G401.6 (cell line): ENCODE data around the gene NHEJ1.
A peak's percentile ranks its signal among the peaks of the same experiment; 100 is the strongest.

Experiments
- FAIRE-seq: peaks from 2 replicates; lab custom pipeline; 2012; peaks lifted over from hg19 to GRCh38; lab: Jason Lieb, UNC

Gene NHEJ1

DNA sequence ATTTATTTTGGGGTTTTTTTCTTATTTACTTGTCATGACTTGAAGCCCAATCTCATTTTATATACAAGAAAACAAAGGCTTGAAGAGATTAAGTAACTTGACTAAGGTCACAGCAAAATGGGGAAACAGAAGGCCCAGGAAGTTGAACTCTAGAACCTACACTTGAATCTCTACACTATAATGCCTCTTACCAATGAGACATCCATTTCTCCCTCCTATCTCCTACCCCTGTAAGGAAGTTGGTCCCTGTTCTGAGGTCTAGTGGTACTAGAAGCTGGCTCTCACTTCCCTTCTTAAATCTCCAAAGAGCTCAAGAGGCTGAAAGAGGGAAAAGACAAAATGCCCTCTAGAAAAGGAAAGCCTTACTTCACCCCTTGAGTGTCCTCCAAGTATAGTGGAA lies 74.4 kb downstream of the NHEJ1 start:
- no peak for FAIRE-seq

DNA sequence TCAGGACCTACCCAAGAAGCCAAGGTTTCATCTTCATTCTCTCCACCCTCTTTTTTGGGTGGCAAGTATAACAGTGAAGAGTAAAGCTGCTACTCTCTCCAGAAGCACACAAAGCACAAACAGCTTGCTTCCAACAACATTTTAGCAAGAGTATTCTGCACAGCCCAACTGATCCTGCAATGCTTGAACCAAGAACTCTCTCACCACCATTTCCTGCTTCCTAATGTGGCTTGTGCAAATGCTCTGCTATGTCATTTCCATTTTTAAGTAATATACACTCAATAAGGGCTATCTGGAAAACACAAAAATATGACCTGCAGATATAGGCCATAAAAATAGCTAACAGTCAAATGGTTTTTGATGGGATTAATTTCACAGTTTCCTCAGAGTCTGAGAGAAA lies 75.8 kb downstream of the NHEJ1 start:
- FAIRE-seq = no peak

DNA sequence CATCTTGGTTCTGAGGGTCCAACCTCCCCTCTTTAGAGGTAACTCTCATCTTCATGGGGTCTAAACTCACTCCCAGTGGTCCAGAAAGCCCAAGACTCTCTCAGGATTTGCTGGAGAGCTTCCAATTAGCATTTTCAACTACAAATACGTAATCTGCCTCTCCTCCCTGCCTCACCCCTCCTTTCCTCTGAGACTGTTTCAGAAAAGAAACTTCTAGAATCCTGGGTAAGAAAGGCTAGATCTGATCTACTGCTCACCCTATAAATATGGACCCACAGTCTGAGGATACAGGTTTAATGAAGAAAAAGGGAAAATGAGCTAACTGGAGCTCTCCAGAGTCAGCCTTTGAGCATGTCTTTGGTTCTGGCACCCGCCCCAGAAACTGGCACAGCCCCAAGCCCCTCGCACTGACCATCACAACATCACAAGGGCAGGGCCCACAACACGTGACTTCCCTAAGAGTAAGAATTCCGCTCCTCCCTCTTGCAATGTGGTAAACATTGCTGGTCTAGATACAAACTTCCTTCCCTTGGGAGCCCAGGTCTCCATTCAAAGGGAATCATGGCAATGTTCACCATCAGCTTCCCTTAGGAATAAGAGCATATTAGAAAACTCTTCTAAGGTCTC lies 78.2 kb downstream of the NHEJ1 start:
- no peak for FAIRE-seq

DNA sequence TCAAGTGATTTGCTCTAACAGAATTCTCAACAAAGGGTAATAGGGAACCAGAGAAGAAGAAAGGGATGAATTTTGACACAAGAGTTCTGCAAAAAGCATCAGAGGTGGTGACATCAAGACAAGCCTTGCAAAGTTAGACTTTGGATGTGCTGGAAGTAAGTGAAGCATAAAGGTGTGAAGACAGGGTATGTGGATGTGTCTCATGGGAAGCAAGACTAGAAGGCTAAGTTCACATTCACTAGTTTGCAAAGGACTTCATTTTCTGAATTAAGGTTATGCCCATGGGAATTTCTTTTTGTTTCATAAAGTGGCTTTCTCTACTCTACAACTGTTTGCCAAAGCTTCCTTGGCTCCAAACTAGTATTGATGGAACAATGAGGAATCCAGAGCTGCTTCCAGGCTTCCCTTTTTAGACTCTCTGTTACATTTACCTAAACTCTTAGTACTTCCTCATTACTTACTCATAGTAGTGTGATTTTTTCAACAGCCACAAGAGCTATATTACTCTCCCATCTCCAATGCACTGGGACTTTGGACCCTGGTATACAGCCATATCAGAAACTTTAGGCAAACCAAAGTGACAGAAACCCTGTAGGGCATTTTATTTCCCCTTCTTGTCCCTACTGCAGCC lies 78.8 kb downstream of the NHEJ1 start:
- no peak for FAIRE-seq

DNA sequence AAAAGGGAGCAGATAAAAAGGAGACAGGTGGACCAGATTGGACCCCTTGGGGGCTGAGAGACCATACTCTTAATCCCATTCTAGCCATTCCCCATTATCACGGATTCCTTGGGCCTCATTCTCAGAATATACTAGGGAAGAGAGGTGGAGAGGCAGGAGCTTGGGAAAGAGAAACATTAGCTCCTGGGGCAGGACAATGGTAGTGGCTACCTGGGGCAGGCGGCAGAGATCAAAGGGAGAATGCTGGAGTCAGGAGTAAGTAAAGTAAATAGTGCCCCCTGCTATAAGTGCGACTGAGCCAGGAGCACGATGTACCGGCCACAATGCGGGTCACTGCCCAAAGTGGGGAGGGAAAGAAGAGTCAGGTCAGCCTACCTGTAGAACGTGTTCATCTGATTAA lies 79.5 kb downstream of the NHEJ1 start:
- FAIRE-seq = no peak

DNA sequence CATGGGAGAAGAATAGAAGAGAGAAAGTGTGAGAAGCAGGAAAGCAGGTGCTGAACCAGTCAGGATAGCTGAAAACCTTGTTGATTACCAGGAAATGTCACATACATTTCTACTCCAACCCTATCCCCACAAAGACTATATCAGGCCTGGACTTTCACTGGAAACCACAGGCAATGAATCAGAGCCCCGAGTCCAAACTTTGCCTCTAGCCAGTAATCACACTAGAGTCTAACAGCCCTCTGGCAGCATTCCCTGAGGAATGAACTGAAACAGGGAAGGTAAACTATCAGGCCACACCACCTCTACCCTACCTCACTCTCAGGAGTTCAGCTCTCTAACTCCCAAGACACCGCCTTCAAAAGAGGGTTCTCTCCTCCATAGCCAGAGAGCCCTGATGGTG lies 81.2 kb downstream of the NHEJ1 start:
- FAIRE-seq = no peak

DNA sequence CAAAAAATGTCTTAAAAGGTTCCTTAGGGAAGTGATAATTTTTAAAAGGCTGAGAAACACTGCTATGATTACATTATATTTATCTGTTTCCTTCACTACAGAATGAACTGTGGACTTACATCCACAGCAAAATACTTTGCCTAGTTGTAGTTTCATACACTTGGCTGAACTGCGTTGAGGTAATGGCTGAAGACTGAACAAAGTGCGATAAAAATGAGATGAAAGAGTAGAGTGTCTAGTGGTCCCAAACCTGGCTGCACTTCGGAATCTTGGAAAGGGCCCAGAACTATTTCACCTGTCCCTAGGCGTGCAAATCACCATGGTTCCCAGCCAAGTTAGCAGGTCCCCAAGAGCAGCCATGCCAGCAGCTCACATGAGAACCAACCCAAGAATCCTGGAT lies 81.7 kb downstream of the NHEJ1 start:
- no peak for FAIRE-seq

DNA sequence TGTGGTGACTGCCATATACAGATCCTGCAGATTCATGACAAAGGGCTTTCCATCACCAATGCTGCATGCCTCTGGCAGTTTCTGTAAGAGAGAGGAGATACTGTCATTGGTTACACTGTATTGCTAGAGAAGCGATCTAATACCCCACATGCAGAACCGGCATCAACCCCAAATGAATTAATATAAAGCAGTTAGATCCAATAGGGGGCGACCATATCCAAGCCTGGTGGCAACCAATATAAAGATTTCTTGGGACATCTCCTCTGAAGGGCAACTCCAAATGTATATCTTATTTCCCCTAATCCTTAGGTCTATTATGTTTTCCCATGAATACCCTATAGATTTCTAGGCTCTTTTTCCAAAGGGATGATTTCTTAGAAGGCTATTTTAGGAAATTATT lies 82.5 kb downstream of the NHEJ1 start:
- no peak for FAIRE-seq

DNA sequence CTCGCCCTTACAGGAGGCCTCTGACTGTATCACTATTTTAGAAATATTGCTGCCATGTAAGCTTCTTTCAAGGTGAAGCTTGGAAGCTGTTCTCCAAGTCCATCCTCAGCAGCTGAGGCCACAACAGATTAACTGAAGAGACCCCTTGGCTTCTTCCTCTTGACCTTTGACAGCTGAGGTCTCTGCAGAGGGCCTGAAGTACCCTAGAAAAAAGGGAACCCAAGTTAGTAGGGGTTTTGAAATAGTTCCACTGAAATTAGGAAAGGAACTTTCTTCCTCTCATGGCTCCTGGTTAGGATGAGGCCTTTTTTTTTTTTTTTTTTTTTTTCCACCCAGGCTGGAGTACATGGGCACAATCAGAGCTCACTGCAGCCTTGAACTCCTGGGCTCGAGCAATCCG lies 84.4 kb downstream of the NHEJ1 start:
- FAIRE-seq = no peak

DNA sequence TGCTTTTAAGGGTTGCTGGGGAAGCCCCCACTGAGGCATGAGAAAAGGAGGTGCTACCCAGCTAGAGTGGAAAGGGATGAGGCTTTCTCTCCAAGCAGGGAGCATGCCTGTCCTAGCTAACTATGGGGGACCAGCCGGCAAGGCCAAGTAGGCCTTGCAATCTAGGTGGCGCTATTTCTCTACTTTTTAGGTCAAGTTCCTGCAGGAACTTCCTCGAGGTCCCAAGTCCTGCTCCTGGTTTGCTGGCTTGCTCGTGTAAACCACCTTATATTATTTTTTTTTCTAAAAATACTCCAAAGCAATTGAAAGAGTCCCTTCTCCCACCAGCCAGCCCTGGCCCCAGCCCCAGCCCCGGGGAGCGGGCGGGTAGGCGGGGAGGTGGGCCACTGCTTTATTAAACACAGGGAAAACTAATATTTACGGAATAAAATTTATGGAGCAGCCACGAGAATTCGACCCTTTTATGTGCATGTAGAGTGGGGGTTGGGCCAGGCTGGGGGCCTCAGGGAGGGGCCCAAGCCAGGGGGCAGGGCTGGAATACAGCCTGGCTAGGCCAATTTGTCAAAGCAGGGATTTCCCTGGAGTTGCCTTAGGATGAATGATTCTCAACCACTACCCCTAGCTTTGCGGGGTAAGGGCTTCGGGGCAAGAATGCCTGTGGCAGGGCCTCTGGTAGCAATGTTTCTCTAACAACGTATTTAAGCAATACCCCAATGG lies 87.0 kb downstream of the NHEJ1 start:
- FAIRE-seq = peak; percentile 11

DNA sequence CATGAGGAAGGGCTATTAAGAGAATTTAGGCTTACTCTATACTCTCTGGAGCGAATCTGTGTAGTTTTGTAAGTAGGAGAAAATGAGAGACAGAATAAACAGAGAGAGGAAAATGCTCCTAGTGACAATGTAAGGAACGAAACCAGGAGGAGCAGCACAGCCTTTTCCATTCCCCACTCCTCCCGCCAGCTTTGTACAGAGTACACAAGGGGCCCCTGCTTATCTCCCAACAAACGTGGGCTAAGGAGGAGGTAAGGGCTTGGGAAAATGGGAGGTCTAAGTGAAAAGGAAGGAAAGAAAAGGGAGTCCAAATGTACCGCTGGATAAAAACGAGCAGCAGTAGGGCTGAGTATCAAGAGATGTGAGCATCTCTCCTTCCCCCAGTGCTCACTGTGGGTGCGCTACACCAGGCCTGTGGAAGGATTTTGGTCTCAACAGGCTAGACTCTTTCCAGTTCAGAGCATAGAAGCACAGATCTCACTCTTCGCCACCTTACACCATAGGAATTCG lies 87.8 kb downstream of the NHEJ1 start:
- no peak for FAIRE-seq

DNA sequence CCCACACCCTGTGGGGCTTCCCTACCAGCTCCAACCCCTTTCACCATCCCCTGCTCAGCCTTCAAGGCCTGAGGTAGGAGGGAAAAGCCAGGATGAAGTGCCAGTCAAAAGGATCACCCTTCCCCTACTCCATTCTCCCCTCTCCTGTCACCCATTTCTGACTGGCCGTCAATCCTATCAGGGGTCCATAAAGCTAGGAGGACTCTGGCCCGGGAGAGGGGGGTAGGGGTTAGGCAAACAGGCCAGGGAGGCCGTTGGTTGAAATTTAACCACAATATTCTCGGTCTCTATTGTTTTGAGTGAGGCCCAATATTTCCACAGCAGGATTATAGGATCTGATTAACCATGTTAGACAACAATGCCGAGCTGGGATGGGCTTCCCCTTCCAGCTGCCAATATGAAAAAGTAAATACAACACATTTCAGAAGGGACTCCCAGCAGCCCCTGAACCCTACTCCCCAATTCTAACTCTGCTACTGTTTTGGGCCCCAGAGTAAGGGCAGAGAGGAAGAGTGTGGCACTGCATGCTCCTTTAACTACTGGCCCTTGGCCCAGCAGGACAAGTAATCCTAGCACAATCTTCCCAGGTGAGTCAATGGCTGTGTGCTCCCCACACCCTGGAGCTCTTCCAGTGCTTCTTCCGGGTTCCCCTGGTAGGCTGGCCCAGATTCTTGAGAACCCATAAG lies 89.3 kb downstream of the NHEJ1 start:
- FAIRE-seq = no peak

DNA sequence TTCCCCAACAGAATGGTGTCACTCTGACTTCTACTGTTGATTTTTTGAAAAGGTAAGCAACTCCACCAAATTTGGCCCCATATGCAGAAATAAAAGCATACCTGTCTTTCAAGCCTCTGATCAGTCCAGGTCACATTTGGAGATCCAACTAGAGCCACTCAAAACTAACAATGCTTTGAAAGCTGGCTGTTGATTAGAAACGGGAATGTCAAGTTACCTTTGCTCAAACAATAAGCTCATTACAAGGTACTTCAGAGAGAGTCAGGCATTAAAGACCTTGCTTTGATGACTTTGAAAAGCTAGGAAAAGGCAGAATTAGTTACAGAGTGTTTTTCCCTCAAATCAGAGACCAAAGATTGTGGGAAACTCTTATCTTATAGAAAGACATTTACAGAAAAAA lies 95.1 kb downstream of the NHEJ1 start:
- FAIRE-seq = no peak

DNA sequence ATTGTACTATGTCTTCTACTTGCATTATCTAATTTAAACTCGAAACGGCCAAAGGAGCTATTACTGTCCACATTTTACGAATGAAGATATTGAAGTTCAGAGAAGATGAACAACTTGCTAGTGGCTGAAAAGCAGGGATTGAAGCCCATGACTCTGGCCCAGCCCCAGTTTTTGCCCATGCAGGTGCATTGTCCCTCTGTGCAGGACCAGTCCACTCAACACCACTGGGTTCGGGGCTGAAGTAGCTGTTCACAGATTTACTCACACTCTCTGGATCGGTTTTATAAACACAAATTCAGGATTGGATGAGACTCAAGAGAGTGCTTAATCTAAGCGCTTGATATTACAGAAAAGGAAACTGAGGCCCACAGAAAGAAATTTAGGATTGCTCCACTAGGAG lies 98.5 kb downstream of the NHEJ1 start:
- FAIRE-seq = no peak

DNA sequence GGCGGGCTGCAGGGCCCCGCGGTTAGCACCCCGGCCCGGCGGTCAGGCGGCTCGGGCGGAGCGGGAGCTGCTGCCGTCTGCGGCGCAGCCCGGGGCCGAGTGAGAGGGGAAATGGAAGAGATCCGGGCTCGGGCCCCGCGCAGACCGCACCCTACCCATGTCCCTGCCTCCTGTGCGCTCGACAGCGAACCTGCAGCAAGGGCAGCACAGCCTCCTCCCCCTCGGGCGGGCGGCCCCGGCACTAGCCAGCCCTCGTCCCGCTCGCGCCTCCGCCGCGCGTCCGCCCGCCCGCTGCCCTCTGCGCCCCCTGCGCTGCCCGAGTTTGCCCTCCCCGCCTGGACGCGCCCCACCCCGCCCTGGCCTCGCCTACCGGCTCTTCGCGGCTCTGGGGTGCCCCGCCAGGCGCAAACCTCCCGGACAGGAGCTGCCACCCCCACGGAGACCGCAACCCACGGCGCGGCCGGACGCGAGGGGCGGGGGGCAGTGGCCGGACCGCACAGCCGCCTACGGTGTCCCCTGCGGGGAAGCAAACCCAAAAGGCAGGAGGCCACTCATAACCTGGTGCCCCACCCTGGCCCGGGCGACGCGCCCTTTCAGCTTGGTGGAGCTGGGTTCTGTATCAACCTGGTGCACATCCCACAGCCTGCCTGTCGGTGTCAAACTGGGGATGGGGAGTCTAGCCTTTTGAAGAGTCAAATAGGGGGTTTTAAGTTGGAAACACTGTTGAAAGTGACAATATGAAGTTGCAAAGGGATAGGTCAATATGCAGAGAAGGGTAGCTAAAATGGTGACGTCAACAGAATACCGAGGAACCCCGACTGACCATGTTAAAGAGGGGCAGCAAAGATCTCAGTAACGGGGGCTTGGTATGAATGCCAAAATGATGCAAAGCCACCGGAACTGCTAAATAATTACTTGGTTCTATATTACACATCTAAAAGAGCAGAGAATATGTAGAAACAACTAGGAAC lies 99.5 kb downstream of the NHEJ1 start, which contains the start of gene IHH:
Gene IHH, minus strand, starts transcription at position 101 of the 971 bp plus-strand sequence. CDS start 454 bp downstream, outside the sequence.
- FAIRE-seq = no peak

DNA sequence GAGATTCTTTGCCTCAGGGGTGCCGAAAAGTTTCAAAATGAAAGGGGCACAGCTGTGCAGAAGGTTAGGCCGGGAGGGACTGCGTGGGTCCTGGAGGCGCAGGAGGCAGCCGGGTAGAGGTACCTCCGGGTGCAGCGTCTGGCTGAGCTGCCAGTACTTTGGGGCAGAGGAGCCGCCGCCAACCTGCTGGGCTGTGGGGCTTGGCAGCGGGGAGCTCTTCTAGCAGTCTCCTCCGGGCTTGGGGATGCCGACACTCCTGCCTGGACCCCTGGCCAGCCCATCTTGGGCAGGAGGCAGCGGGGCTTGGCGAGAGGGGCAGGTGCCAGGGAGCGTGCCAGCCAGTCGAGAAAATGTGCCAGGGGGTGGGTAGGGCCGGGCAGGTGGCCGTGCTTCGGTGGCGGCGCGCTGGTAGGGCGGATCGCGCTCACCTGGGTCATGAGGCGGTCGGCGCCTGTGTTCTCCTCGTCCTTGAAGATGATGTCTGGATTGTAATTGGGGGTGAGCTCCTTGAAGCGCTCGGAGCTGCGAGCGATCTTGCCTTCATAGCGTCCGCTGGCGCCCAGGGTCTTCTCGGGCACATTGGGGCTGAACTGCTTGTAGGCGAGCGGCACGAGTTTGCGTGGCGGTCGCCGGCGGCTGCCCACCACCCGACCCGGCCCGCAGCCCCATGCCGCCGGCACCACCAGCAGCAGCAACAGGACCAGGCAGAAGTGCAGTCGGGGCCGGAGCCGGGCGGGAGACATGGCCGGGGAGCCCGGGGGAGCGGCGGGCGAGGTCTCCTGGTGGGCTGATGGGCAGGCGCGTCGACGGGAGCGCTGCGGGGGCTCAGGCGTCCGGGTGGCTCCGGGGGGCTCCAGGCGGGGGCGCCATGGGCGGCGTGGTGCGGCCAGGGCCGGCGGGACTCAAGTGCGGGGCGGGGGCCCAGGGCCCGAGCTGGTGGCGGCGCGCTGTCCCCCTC lies 100.6 kb downstream of the NHEJ1 start:
- no peak for FAIRE-seq

DNA sequence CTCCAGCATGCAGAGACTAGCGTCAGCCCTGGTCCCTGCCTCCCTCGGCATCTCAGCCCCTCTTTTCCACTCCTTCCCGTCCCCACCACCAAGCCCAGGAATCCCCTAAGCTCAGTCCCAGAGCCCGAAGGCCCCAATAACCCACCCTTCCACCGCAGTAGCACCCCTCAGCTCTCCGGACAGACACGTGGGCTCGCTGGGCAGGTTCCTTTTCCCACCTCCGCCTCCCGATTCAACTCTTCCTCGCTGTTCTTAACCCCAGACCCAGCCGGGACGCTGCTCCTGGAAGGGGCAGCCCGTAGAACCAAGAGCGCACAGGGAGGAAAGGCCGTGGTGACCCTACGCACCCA lies 101.3 kb downstream of the NHEJ1 start:
- no peak for FAIRE-seq

DNA sequence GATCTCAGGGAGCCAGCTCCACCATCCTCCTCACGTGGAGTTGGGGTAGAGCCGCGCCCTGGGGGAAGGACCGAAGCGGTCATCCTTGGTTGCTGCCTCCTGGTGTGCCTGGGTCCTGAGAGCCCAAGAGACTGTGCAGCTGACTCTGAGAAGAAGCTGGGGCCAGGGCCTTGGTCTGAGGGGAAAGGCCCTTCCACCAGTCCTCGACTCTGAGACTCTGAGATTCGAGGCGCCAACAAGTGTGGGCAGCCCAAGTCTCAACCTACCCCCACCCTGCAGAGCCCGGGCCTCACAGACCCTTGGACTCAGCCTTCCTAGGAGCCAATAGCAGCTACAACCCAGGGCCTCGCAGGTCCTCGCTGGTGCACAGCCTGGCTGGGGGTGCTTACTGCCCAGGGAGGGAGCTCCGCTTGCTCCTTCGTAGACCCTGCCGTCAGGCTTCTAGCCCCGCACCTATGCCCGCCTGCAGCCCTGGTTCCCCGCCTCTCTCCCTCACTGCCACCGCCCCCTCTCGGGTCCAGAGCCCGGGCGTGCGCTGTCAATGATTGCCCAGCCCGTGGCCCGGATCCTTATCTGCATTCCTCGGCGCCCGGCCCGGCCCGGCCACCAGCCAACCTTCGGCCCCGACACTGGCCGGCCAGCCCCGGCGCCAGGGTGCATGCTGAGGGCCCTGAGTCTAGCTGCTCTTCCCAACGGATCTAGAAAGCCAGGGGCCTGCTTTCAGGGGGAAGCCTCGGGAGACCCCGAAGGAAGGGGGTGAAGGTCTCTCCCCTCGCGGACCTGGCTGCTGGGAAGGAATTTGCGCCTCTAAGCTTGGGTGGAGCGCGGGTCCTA lies 101.9 kb downstream of the NHEJ1 start:
- no peak for FAIRE-seq

DNA sequence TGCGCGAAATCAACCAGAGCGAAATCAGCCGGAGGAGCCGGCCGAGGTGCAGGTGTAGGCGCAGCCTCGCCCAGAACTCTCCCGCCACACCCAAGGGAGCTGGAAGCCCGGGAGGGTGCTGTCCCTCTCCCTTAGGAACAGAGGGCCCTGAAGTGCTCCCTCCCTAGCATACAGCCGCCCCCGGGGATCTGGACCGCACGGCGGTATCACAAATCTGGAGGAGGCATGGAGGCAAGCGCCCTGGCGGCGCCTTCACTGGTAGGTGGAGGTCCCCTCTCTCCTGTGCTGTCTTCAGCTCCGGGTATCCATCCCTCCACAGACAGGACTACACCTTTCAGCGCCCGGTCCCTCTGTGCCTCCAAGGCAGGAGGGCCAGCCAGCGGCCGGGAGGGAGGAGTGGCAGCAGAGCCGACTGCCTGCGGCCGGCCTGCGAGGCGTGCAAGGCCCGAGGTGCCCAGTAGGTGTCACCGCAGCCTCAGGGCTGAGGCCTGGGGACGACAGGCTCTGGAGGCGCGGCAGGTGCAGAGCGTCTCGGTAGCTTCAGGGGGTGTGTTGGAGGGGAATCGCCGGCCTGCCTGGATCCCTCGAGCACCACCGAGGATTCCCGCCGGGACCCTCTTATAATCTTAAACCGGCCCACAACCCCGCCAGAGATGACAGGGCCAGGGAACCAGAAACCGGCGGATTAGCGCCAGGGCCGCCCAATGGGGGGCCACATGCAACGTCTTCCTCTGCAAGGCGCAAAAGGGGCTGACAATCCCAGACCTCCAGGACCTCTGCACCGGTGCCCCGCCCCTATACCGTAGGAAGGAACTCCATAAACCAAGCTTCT lies 102.7 kb downstream of the NHEJ1 start:
- FAIRE-seq = no peak
